NB4 (cell line): Measurements from ENCODE around the gene INPP5D.

Experiments
- MAX ChIP-seq: IDR thresholded peaks from 2 replicates; pipeline ENCODE4 v1.6.1; 2011; ENCODE audit warnings: low read depth, low read length
- MYC ChIP-seq: IDR thresholded peaks from 2 replicates; pipeline ENCODE4 v1.6.1; 2011; ENCODE audit warnings: low read depth, low read length
- POLR2A ChIP-seq: IDR thresholded peaks from 2 replicates; pipeline ENCODE4 v1.6.1; 2011; ENCODE audit warnings: mild to moderate bottlenecking; ENCODE audit not compliant: insufficient read length; ENCODE audit errors: extremely low read depth
- TF ChIP-seq, protein P1 (sequence below): IDR thresholded peaks from one replicate; pipeline ENCODE4 v1.5.1; 2012; ENCODE audit warnings: low read depth, low read length

DNA sequence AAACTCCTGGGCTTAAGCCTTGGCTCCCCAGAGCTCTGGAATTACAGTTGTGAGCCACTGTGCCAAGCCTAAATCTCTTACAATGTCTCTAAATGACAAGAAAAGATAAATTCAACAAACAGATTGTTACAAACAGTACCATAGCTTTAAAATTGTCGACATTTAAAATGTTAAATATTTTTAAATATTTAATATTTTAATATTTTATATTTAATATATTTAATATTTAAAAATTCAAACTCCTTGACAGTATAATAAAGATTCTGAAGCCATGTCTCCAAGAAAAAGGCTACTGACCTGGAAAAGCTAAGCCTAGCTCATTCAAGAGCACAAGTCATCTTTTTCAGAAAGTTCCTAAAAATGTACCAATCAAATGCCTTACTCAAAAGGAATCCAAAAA is 75.3 kb downstream of the INPP5D start:
- TF ChIP-seq, protein P1, sequence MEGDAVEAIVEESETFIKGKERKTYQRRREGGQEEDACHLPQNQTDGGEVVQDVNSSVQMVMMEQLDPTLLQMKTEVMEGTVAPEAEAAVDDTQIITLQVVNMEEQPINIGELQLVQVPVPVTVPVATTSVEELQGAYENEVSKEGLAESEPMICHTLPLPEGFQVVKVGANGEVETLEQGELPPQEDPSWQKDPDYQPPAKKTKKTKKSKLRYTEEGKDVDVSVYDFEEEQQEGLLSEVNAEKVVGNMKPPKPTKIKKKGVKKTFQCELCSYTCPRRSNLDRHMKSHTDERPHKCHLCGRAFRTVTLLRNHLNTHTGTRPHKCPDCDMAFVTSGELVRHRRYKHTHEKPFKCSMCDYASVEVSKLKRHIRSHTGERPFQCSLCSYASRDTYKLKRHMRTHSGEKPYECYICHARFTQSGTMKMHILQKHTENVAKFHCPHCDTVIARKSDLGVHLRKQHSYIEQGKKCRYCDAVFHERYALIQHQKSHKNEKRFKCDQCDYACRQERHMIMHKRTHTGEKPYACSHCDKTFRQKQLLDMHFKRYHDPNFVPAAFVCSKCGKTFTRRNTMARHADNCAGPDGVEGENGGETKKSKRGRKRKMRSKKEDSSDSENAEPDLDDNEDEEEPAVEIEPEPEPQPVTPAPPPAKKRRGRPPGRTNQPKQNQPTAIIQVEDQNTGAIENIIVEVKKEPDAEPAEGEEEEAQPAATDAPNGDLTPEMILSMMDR: no peak
- TF ChIP-seq POLR2A (no peak), MYC (no peak), MAX (no peak)
